GM12878 (cell line): Measurements from ENCODE around the gene SVBP. TPM values are rescaled to one million over a fixed set of nuclear protein-coding genes. Genes with fewer than 3 reads are reported as not detected.

ENCODE experiments used
- ATAC-seq: fragments of 200-7000 bp; cut with Tn5 transposase; 3 replicates; pipeline ENCODE4 v1.9.1; 2020; ENCODE audit warnings: mild to moderate bottlenecking, moderate library complexity
- BruUV-seq: library from RNA; stranded (reverse); fragments of 400-500 nt; replicated peaks from 2 replicates; lab custom pipeline; 2021; lab: Mats Ljungman, UMichigan
- CTCF ChIA-PET: fragments of 300-600 bp; sonication (Branson Sonifier 250); formaldehyde crosslinking; extraction: SDS; loops from one replicate; lab custom pipeline; 2021; ENCODE audit warnings: inconsistent platforms; lab: Yijun Ruan, JAX
- POLR2A ChIA-PET: fragments of 350-600 bp; formaldehyde crosslinking; extraction: SDS; loops from one replicate; lab custom pipeline; 2021; ENCODE audit warnings: inconsistent platforms; lab: Charles Lee
- RAD21 ChIA-PET: fragments of 300-600 bp; sonication (Branson Sonifier 250); formaldehyde crosslinking; loops from one replicate; lab custom pipeline; 2023; ENCODE audit warnings: antibody characterized with exemption; ENCODE audit not compliant: unreplicated experiment; lab: Charles Lee
- SMC1A ChIA-PET: fragments of 300-600 bp; sonication (Branson Sonifier 250); formaldehyde crosslinking; loops from one replicate; lab custom pipeline; 2023; ENCODE audit not compliant: unreplicated experiment, uncharacterized antibody; lab: Charles Lee
- DNase-seq: peaks from one replicate; pipeline ENCODE4 v3.0.0-alpha.2; 2011; ENCODE audit warnings: low read depth, low spot score
- FAIRE-seq: peaks from 3 replicates; lab custom pipeline; 2011; peaks lifted over from hg19 to GRCh38; lab: Jason Lieb, UNC
- H2AFZ ChIP-seq: 2 replicates; pipeline ENCODE4 v1.6.0; 2011; ENCODE audit warnings: low read depth, low read length, control low read depth; ENCODE audit not compliant: control insufficient read depth
- H3K27ac ChIP-seq: 2 replicates; pipeline ENCODE4 v1.5.1; 2011; ENCODE audit warnings: control low read depth; ENCODE audit not compliant: control insufficient read depth, insufficient read depth
- H3K27me3 ChIP-seq, 2 experiments: replicated peaks in 1 of 2; 2 replicates each; pipeline versions ENCODE4 v1.6.0 to v1.6.1; 2011; ENCODE audit warnings: low read length in 1 of 2; ENCODE audit not compliant: control insufficient read depth in 2 of 2, insufficient read depth in 2 of 2
- H3K36me3 ChIP-seq, 2 experiments: 2 replicates each; pipeline ENCODE4 v1.5.1; 2011; ENCODE audit warnings: low read length in 1 of 2; ENCODE audit not compliant: control insufficient read depth in 2 of 2, insufficient read depth in 2 of 2
- H3K4me1 ChIP-seq: 2 replicates; pipeline ENCODE4 v1.6.1; 2011; ENCODE audit warnings: mild to moderate bottlenecking, low read length, moderate library complexity, mixed read lengths; ENCODE audit not compliant: control insufficient read depth, insufficient read depth
- H3K4me2 ChIP-seq: 2 replicates; pipeline ENCODE4 v1.6.0; 2011; ENCODE audit warnings: control low read depth; ENCODE audit not compliant: control insufficient read depth, insufficient read depth
- H3K4me3 ChIP-seq: fragments of 200-600 bp; sonication (generic); 2 replicates; pipeline ENCODE4 v1.5.1; 2016
- H3K79me2 ChIP-seq: 2 replicates; pipeline ENCODE4 v1.6.0; 2011; ENCODE audit warnings: low read length; ENCODE audit not compliant: control insufficient read depth, insufficient read depth
- H3K9ac ChIP-seq: 2 replicates; pipeline ENCODE4 v1.8.0; 2011; ENCODE audit warnings: low read length, control low read depth, mixed read lengths; ENCODE audit not compliant: control insufficient read depth, insufficient read depth
- H3K9me3 ChIP-seq: replicated peaks from 3 replicates; pipeline ENCODE4 v1.5.1; 2011; ENCODE audit warnings: mild to moderate bottlenecking, low read length; ENCODE audit not compliant: control insufficient read depth, insufficient read depth
- H4K20me1 ChIP-seq: 2 replicates; pipeline ENCODE4 v1.6.0; 2011; ENCODE audit not compliant: control insufficient read depth, insufficient read depth
- GATAD2B ChIP-seq: fragments of 450-650 bp; conservative IDR thresholded peaks from 2 replicates; pipeline ENCODE4 v1.6.1; 2017; ENCODE audit warnings: low read depth, mild to moderate bottlenecking, moderate library complexity
- HDGF ChIP-seq: fragments of 450-650 bp; IDR thresholded peaks from 2 replicates; pipeline ENCODE4 v1.6.1; 2016; ENCODE audit warnings: antibody characterized with exemption
- MEF2B ChIP-seq: fragments of 450-650 bp; IDR thresholded peaks from 2 replicates; pipeline ENCODE4 v1.6.1; 2018; ENCODE audit warnings: mild to moderate bottlenecking, moderate library complexity; ENCODE audit not compliant: partially characterized antibody, poor library complexity, severe bottlenecking
- MYC ChIP-seq: IDR thresholded peaks from 2 replicates; pipeline ENCODE4 v1.6.1; 2011; ENCODE audit warnings: mild to moderate bottlenecking, low read length, moderate library complexity, inconsistent platforms; ENCODE audit not compliant: insufficient read depth, insufficient replicate concordance, insufficient read length, severe bottlenecking
- NFIC ChIP-seq: IDR thresholded peaks from 2 replicates; pipeline ENCODE4 v1.6.1; 2012; ENCODE audit warnings: low read depth, mild to moderate bottlenecking, inconsistent platforms, low read length, moderate library complexity
- RAD21 ChIP-seq: IDR thresholded peaks from 2 replicates; pipeline ENCODE4 v1.6.1; 2011; ENCODE audit warnings: mild to moderate bottlenecking, low read depth, low read length, moderate library complexity; ENCODE audit not compliant: insufficient read depth
- RUNX3 ChIP-seq: IDR thresholded peaks from 2 replicates; pipeline ENCODE4 v1.6.1; 2012; ENCODE audit warnings: low read length, inconsistent platforms
- SPI1 ChIP-seq: IDR thresholded peaks from 2 replicates; pipeline ENCODE4 v1.6.1; 2011; ENCODE audit warnings: low read depth, mild to moderate bottlenecking, low read length, moderate library complexity, borderline replicate concordance; ENCODE audit not compliant: insufficient read depth
- YY1 ChIP-seq: IDR thresholded peaks from 2 replicates; pipeline ENCODE4 v1.6.1; 2011; ENCODE audit warnings: low read depth, mild to moderate bottlenecking, low read length
- WGBS: methylation state at CpG from one replicate; pipeline ENCODE4 v1.1.6; 2016; ENCODE audit warnings: low lambda C conversion rate; ENCODE audit not compliant: insufficient replicate concordance, insufficient coverage; ENCODE audit errors: missing lambda C conversion rate; 5-methylcytosine and 5-hydroxymethylcytosine counted together
- in situ Hi-C: fragments of 300-500 bp; cut with MboI; formaldehyde crosslinking; loops from 9 replicates; pipeline ENCODE4 v1.14.3; 2018; ENCODE audit warnings: mixed read lengths
- intact Hi-C: fragments of 100-400 bp; cut with micrococcal nuclease; formaldehyde crosslinking; loops from one replicate; pipeline ENCODE4 v1.14.2; 2022; ENCODE audit not compliant: unreplicated experiment
- polyA plus RNA-seq, 11 experiments: library from polyadenylated mRNA; depleted of rRNA in 4 of 11; unstranded in 6 of 11; stranded (reverse) in 5 of 11; fragments of >200 nt; fragmentation: Nextera tagmentation in 4 of 11; fragmentation: Illumina TruSeq in 1 of 11; extraction: Ambion mirVana in 4 of 11; extraction: Trizol in 1 of 11; gene quantifications; 1 replicate in 1 of 11; 2 replicates in 10 of 11; pipeline versions ENCODE4 v1.2.1 to v1.2.3, GENCODE V29; 2011 to 2016; ENCODE audit warnings: inconsistent platforms in 2 of 11, missing spikeins in 2 of 11, low read depth in 1 of 11
- total RNA-seq, 4 experiments: library from RNA; depleted of rRNA in 3 of 4; stranded (reverse); fragments of >200 nt in 3 of 4; fragmentation: Illumina TruSeq in 1 of 4; extraction: Trizol in 1 of 4; gene quantifications; 2 replicates each; pipeline versions ENCODE4 v1.2.1 to v1.2.3, GENCODE V29; 2013 to 2021
- TF ChIP-seq, protein P1 (sequence below): fragments of 450-650 bp; conservative IDR thresholded peaks from 2 replicates; pipeline ENCODE4 v1.6.1; 2017; ENCODE audit warnings: mild to moderate bottlenecking, moderate library complexity
- TF ChIP-seq, protein P2 (sequence below): fragments of 450-650 bp; IDR thresholded peaks from 2 replicates; pipeline ENCODE4 v1.6.1; 2017; ENCODE audit warnings: borderline replicate concordance

SVBP gene
- total and polyA plus RNA-seq, 10 of the 15 experiments (the other 5 are each of a cell fraction or from before 2014, with no cell fraction given): 12.6 to 29.5 (median 19.8) TPM

DNA sequence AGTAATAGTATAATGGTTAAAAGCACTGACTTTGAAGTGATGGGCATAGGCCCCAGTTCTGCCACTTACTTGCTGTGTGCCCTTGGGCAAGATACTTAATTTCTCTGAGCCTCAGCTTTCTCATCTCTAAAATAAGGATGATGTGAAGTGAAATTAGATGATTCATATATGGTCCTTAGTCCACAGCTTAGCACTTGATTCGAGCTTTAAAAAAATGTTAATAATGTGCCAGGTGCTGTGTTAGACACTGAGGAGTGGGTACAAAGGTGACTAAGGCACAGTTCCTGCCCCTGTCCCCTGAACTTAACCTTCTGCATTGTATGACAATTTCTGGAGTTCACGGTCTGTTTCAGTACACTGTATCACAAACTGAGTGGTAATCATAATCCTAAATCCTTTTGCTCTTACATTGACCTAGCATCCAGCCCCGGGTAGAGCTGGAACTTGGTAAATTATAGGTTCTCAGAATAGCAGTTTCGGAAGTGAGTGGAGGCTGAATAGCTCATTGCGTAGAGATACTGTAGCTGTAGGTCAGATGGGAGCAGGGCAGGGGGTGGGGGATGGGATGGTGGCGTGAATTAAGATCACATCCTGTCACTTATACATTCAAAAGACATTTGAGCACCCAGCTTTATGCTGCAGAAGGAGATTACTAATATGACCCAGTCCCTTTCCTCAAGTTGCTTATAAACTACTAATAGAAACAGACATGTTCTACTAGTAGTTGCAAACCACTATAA is 30.7 kb upstream of the SVBP start (continued):
- no peak for TF ChIP-seq MEF2B
- peak; percentile 24; the same call in 1 of the 2 replicates for TF ChIP-seq NFIC
- TF ChIP-seq SPI1: no peak
- TF ChIP-seq RAD21: no peak
- TF ChIP-seq RUNX3: no peak
- TF ChIP-seq, all 136 proteins: peak for 3

DNA sequence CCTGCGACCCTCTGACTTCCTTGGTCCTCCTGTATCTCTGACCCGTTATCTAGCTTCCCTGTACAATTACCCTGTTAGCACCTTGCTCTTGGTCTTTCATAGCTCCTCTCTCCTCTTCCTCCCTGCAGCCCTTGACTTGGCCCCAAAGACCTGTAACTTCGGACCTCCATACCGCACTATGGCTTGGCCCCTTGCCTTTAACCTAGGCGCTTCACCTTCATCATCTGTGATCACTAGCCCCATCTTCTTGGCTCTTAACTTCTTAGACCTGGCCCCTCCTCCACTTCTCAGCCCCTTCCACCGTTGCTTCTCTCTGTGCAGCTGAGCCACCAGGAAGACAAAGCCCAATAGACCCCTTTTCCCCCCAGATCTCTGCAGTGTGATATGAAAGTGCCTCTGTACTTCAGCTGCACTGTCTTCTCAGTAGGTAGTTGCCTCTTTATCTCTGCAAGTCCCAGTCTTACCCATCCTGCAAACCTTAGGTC is 30.0 kb upstream of the SVBP start:
- CTCF ChIA-PET: interaction anchor here (0.8 to 3.4 kb wide), 21 partner anchors 9 to 351 kb away, joined by 3 to 21 read pairs (median 5); partner anchors contain the start of genes C1orf50, ERMAP, P3H1 and PPIH
- TF ChIP-seq GATAD2B: no peak
- TF ChIP-seq, protein P1, sequence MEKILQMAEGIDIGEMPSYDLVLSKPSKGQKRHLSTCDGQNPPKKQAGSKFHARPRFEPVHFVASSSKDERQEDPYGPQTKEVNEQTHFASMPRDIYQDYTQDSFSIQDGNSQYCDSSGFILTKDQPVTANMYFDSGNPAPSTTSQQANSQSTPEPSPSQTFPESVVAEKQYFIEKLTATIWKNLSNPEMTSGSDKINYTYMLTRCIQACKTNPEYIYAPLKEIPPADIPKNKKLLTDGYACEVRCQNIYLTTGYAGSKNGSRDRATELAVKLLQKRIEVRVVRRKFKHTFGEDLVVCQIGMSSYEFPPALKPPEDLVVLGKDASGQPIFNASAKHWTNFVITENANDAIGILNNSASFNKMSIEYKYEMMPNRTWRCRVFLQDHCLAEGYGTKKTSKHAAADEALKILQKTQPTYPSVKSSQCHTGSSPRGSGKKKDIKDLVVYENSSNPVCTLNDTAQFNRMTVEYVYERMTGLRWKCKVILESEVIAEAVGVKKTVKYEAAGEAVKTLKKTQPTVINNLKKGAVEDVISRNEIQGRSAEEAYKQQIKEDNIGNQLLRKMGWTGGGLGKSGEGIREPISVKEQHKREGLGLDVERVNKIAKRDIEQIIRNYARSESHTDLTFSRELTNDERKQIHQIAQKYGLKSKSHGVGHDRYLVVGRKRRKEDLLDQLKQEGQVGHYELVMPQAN: no peak
- no peak for TF ChIP-seq YY1
- no peak for TF ChIP-seq MYC
- TF ChIP-seq, protein P2, sequence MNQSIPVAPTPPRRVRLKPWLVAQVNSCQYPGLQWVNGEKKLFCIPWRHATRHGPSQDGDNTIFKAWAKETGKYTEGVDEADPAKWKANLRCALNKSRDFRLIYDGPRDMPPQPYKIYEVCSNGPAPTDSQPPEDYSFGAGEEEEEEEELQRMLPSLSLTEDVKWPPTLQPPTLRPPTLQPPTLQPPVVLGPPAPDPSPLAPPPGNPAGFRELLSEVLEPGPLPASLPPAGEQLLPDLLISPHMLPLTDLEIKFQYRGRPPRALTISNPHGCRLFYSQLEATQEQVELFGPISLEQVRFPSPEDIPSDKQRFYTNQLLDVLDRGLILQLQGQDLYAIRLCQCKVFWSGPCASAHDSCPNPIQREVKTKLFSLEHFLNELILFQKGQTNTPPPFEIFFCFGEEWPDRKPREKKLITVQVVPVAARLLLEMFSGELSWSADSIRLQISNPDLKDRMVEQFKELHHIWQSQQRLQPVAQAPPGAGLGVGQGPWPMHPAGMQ: no peak
- TF ChIP-seq HDGF: peak; percentile 38; the same call in 1 of the 2 replicates
- TF ChIP-seq, all 136 proteins: peak for 1
- peak overlapping the region; percentile 76 for H2AFZ ChIP-seq
- peak overlapping the region; percentile 97 for H3K4me3 ChIP-seq
- ATAC-seq (peak; percentile 18; the same call in 2 of the 3 replicates), FAIRE-seq (peak; percentile 88), DNase-seq (no peak)
- ChIA-PET SMC1A (interaction anchor here (1.0 to 3.8 kb wide), 17 partner anchors 7 to 351 kb away, joined by 3 to 27 read pairs (median 4); partner anchors contain the start of genes ERMAP and SVBP), POLR2A (interaction anchor here (1.0 to 4.8 kb wide), 10 partner anchors 9 to 164 kb away, joined by 3 to 53 read pairs (median 5); partner anchors contain the start of genes C1orf50, ERMAP, P3H1 and SVBP), RAD21 (interaction anchor here (0.9 to 3.5 kb wide), 12 partner anchors 26 to 226 kb away, joined by 3 to 19 read pairs (median 6); partner anchors contain the start of genes C1orf50, ERMAP, P3H1 and SVBP)
- H3K36me3 ChIP-seq: peaks cover 8 to 10% of the 10 kb centered on the region in 2 experiments; a peak in 3 of 4 replicates
- H3K4me1 ChIP-seq: peaks cover under 1% of the 10 kb centered on the region; the same call in 1 of the 2 replicates
- H3K27me3 ChIP-seq: no peaks in the 10 kb centered on the region
- H3K4me2 ChIP-seq: peak overlapping the region; percentile 97
- no peaks in the 10 kb centered on the region; the same call in 1 of the 3 replicates for H3K9me3 ChIP-seq
- H3K9ac ChIP-seq: peak overlapping the region; percentile 88
- H3K27ac ChIP-seq: peak overlapping the region; percentile 78
- under 1% methylated on average over 6 of the region's 6 CpGs for WGBS
- in situ Hi-C loops (no loop called here), intact Hi-C loops (loop anchor here (5.0 kb wide), 1 partner anchor 80 kb away; the partner anchor contains the start of genes C1orf50 and P3H1)
- BruUV-seq: no TSS peak
- H4K20me1 ChIP-seq: no peaks in the 10 kb centered on the region
- H3K79me2 ChIP-seq: peaks cover 30% of the 10 kb centered on the region
